Measurements from ENCODE around the gene WDFY4.

DNA sequence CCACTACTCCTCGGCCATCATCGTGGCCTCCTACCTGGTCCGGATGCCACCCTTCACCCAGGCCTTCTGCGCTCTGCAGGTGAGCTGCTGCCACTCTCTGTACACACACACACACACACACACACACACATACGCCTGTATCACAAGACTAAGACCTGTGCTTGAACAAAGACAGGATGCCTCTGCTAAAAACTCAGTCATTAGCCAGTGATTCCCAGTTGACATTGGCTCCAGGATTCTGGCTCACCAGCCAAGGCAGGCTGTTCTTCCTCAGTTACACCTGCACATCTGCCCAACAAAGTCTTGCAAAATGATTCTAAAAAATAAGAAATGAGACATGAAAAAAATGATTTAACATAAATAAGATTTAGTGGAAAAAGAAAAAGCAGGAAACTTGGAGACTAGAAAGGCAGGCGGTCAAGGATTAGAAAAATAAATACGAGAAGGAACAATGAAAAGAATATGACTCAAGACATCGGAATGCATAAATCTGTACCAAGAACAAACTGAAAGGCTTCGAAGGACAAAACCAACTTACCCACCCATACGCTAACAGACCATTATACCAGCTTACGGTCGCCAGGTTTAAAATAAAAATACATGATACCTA, 262.3 kb downstream of the WDFY4 start:
- TF ChIP-seq, protein P1, sequence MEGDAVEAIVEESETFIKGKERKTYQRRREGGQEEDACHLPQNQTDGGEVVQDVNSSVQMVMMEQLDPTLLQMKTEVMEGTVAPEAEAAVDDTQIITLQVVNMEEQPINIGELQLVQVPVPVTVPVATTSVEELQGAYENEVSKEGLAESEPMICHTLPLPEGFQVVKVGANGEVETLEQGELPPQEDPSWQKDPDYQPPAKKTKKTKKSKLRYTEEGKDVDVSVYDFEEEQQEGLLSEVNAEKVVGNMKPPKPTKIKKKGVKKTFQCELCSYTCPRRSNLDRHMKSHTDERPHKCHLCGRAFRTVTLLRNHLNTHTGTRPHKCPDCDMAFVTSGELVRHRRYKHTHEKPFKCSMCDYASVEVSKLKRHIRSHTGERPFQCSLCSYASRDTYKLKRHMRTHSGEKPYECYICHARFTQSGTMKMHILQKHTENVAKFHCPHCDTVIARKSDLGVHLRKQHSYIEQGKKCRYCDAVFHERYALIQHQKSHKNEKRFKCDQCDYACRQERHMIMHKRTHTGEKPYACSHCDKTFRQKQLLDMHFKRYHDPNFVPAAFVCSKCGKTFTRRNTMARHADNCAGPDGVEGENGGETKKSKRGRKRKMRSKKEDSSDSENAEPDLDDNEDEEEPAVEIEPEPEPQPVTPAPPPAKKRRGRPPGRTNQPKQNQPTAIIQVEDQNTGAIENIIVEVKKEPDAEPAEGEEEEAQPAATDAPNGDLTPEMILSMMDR (IDR thresholded peaks at IDR 0.05) = no peak
- no peak for TF ChIP-seq BHLHE40 (IDR thresholded peaks at IDR 0.05; ENCODE audit: low read depth, low read length)
- TF ChIP-seq ZC3H11A (IDR thresholded peaks at IDR 0.05) = no peak
- TF ChIP-seq POLR2A (IDR thresholded peaks at IDR 0.05; ENCODE audit: low read length) = no peak
- no peak for TF ChIP-seq EHMT2 (IDR thresholded peaks at IDR 0.05; ENCODE audit: low read depth)
- no peak for TF ChIP-seq JUNB (IDR thresholded peaks at IDR 0.05)
- no peak for TF ChIP-seq MYC (IDR thresholded peaks at IDR 0.05; ENCODE audit: borderline replicate concordance, low read length)
- no peak for TF ChIP-seq RAD21 (conservative IDR thresholded peaks at IDR 0.05 in 1 of 2, IDR thresholded peaks at IDR 0.05 in 1 of 2)
